GM23338 (cell line): ENCODE results near the gene MAP3K14. TPM values are rescaled to one million over a fixed set of nuclear protein-coding genes. Genes with fewer than 3 reads are reported as not detected.

Experiments
- ATAC-seq: fragments of 200-7000 bp; cut with Tn5 transposase; 3 replicates; pipeline ENCODE4 v1.9.1; 2020
- DNase-seq: peaks from one replicate; pipeline ENCODE4 v3.0.0-alpha.2; 2015; ENCODE audit warnings: low spot score
- H2AFZ ChIP-seq: fragments of 200-600 bp; sonication (generic); 2 replicates; pipeline ENCODE4 v1.8.0; 2016; ENCODE audit warnings: antibody characterized with exemption, mild to moderate bottlenecking, moderate library complexity
- H3F3A ChIP-seq: fragments of 200-600 bp; sonication (generic); replicated peaks from 2 replicates; pipeline ENCODE4 v1.8.0; 2017; ENCODE audit warnings: antibody characterized with exemption, mixed run types, low read depth
- H3K27ac ChIP-seq: fragments of 200-600 bp; sonication (generic); 2 replicates; pipeline ENCODE4 v1.6.1; 2016; ENCODE audit warnings: low read depth
- H3K27me3 ChIP-seq: fragments of 200-600 bp; sonication (generic); 2 replicates; pipeline ENCODE4 v1.8.0; 2016; ENCODE audit warnings: mild to moderate bottlenecking, mixed run types, moderate library complexity; ENCODE audit not compliant: insufficient read depth
- H3K36me3 ChIP-seq: fragments of 200-600 bp; sonication (generic); 2 replicates; pipeline ENCODE4 v1.8.0; 2016; ENCODE audit warnings: mild to moderate bottlenecking; ENCODE audit not compliant: insufficient read depth
- H3K4me1 ChIP-seq: fragments of 200-600 bp; sonication (generic); 2 replicates; pipeline ENCODE4 v1.8.0; 2016; ENCODE audit warnings: mild to moderate bottlenecking, moderate library complexity; ENCODE audit not compliant: insufficient read depth
- H3K4me2 ChIP-seq: fragments of 200-600 bp; sonication (generic); 2 replicates; pipeline ENCODE4 v1.7.1; 2017; ENCODE audit warnings: mixed run types
- H3K4me3 ChIP-seq: fragments of 200-600 bp; sonication (generic); 2 replicates; pipeline ENCODE4 v1.6.1; 2016; ENCODE audit warnings: mixed run types
- H3K79me2 ChIP-seq: fragments of 200-600 bp; sonication (generic); replicated peaks from 2 replicates; pipeline ENCODE4 v1.8.0; 2017; ENCODE audit warnings: mild to moderate bottlenecking; ENCODE audit not compliant: insufficient read depth
- H3K9me2 ChIP-seq: fragments of 200-600 bp; sonication (generic); 2 replicates; pipeline ENCODE4 v1.8.0; 2017; ENCODE audit not compliant: insufficient read depth
- H4K20me1 ChIP-seq: fragments of 200-600 bp; sonication (generic); replicated peaks from 2 replicates; pipeline ENCODE4 v1.8.0; 2017; ENCODE audit warnings: mild to moderate bottlenecking; ENCODE audit not compliant: insufficient read depth
- H3K27ac Mint-ChIP-seq: 2 replicates; pipeline ENCODE4 v1.8.0; 2020; ENCODE audit warnings: inconsistent platforms, mild to moderate bottlenecking, moderate library complexity, mixed read lengths
- H3K27me3 Mint-ChIP-seq: 3 replicates; pipeline ENCODE4 v1.8.0; 2022; ENCODE audit warnings: low read depth, mild to moderate bottlenecking, moderate library complexity, mixed read lengths, inconsistent platforms; ENCODE audit not compliant: insufficient read depth, poor library complexity
- H3K36me3 Mint-ChIP-seq: 3 replicates; pipeline ENCODE4 v1.8.0; 2021; ENCODE audit warnings: low read depth, mild to moderate bottlenecking, inconsistent platforms, moderate library complexity, mixed read lengths
- H3K4me1 Mint-ChIP-seq: 3 replicates; pipeline ENCODE4 v1.8.0; 2020; ENCODE audit warnings: mild to moderate bottlenecking, inconsistent platforms, mixed read lengths
- H3K4me3 Mint-ChIP-seq: 3 replicates; pipeline ENCODE4 v1.8.0; 2021; ENCODE audit warnings: moderate library complexity, mild to moderate bottlenecking, inconsistent platforms, mixed read lengths
- H3K9me3 Mint-ChIP-seq: 3 replicates; pipeline ENCODE4 v1.8.0; 2020; ENCODE audit warnings: moderate library complexity, mild to moderate bottlenecking, inconsistent platforms, mixed read lengths
- CREB1 ChIP-seq: fragments of 250-450 bp; sonication (Bioruptor Pico); IDR thresholded peaks from 2 replicates; pipeline ENCODE4 v1.5.0; 2020; ENCODE audit warnings: low read depth, mild to moderate bottlenecking, moderate library complexity
- CTCF ChIP-seq, 2 experiments: fragments of 200-600 bp in 1 of 2; sonication (generic) in 1 of 2; conservative IDR thresholded peaks; 2 replicates each; pipeline versions ENCODE4 v1.5.1 to v1.6.1; 2016 to 2017; ENCODE audit warnings: antibody characterized with exemption in 2 of 2, low read depth in 2 of 2, mild to moderate bottlenecking in 2 of 2, moderate library complexity in 1 of 2
- EZH2 ChIP-seq: fragments of 200-600 bp; sonication (generic); IDR thresholded peaks from one replicate; pipeline ENCODE4 v1.8.0; 2017; ENCODE audit warnings: antibody characterized with exemption, mild to moderate bottlenecking, low read depth; ENCODE audit not compliant: unreplicated experiment
- EZH2phosphoT487 ChIP-seq: fragments of 200-600 bp; sonication (generic); IDR thresholded peaks from one replicate; pipeline ENCODE4 v1.8.1; 2018; ENCODE audit warnings: antibody characterized with exemption; ENCODE audit not compliant: unreplicated experiment
- JUNB ChIP-seq: IDR thresholded peaks from one replicate; pipeline ENCODE4 v1.6.1; 2016; ENCODE audit warnings: antibody characterized with exemption; ENCODE audit not compliant: unreplicated experiment
- NANOG ChIP-seq: IDR thresholded peaks from 2 replicates; pipeline ENCODE4 v1.6.1; 2016; ENCODE audit warnings: antibody characterized with exemption, borderline replicate concordance
- POLR2AphosphoS5 ChIP-seq: IDR thresholded peaks from 2 replicates; pipeline ENCODE4 v1.6.1; 2016; ENCODE audit warnings: antibody characterized with exemption, low read depth
- REST ChIP-seq: IDR thresholded peaks from one replicate; pipeline ENCODE4 v1.6.1; 2018; ENCODE audit warnings: antibody characterized with exemption; ENCODE audit not compliant: unreplicated experiment
- STAT1 ChIP-seq: IDR thresholded peaks from one replicate; pipeline ENCODE4 v1.6.1; 2016; ENCODE audit warnings: antibody characterized with exemption; ENCODE audit not compliant: unreplicated experiment
- ZNF114 ChIP-seq: fragments of 250-450 bp; sonication (Bioruptor Pico); IDR thresholded peaks from 2 replicates; pipeline ENCODE4 v1.5.0; 2020; ENCODE audit warnings: mild to moderate bottlenecking, moderate library complexity
- ZNF462 ChIP-seq: fragments of 250-450 bp; sonication (Bioruptor Pico); IDR thresholded peaks from 2 replicates; pipeline ENCODE4 v1.5.0; 2020; ENCODE audit warnings: mild to moderate bottlenecking, moderate library complexity
- polyA plus RNA-seq: library from polyadenylated mRNA; unstranded; fragments of >200 nt; fragmentation: Nextera tagmentation; extraction: Ambion mirVana; gene quantifications from 2 replicates; pipeline ENCODE4 v1.2.1, GENCODE V29; 2016
- total RNA-seq: library from RNA; depleted of rRNA; stranded (reverse); fragments of >200 nt; shearing (Covaris generic); gene quantifications from 2 replicates; pipeline ENCODE4 v1.2.3, GENCODE V29; 2014

The MAP3K14 gene
- total and polyA plus RNA-seq, 2 experiments from 2014 or later = 1.3 to 4.9 TPM

GRCh38 chr17:45246338-45246737, 70.5 kb downstream of the MAP3K14 start (continued):
- TF ChIP-seq ZNF462 (CRISPR knock-in tag) (no peak), STAT1 (no peak), EZH2 (no peak), EZH2phosphoT487 (no peak), POLR2AphosphoS5 (no peak), CREB1 (CRISPR knock-in tag) (no peak), JUNB (no peak), NANOG (no peak), ZNF114 (no peak)

- Mint-ChIP-seq H3K9me3 (no peaks in the 10 kb centered on the region), H3K27ac (no peak overlapping the region), H3K36me3 (peaks cover 4% of the 10 kb centered on the region), H3K4me3 (peak overlapping the region; percentile 10; the same call in 1 of the 3 replicates), H3K27me3 (peaks cover 30% of the 10 kb centered on the region), H3K4me1 (peaks cover 33% of the 10 kb centered on the region)
- Histone ChIP-seq H4K20me1 (no peaks in the 10 kb centered on the region), H3K4me2 (no peak overlapping the region), H3K9me2 (no peaks in the 10 kb centered on the region), H3K36me3 (no peaks in the 10 kb centered on the region), H2AFZ (no peak overlapping the region), H3K4me1 (peaks cover 25% of the 10 kb centered on the region), H3F3A (peaks cover 31% of the 10 kb centered on the region), H3K27me3 (peaks cover 11% of the 10 kb centered on the region), H3K27ac (no peak overlapping the region), H3K79me2 (peaks cover 1% of the 10 kb centered on the region; the same call in 1 of the 2 replicates), H3K4me3 (no peak overlapping the region)
- DNase-seq (no peak), ATAC-seq (no peak)
- TF ChIP-seq POLR2AphosphoS5 = no peak; the same call in 1 of the 2 replicates
- no peak for TF ChIP-seq EZH2phosphoT487
- TF ChIP-seq NANOG = no peak
- no peak for TF ChIP-seq CTCF (conservative IDR thresholded peaks at IDR 0.05; ENCODE audit: low read depth in 2 of 2)
- TF ChIP-seq CREB1 (CRISPR knock-in tag) = no peak
- TF ChIP-seq REST = no peak
- no peak for TF ChIP-seq EZH2
Measured at GRCh38 chr17:45244725-45245656, 71.8 kb downstream of the MAP3K14 start.
